ACHN (cell line): ENCODE data around the gene DAB1.

Experiments used
- DNase-seq: peaks from one replicate; pipeline ENCODE4 v3.0.0-alpha.2; 2015
- in situ Hi-C: cut with HindIII; loops from 2 replicates; pipeline ENCODE4 v1.10.0; 2017; ENCODE audit warnings: low sequenced_read_pairs, low pct_ligation_motif_present, low pct_unique_long_range_greater_than_20kb

DAB1 gene

GRCh38 chr1:57421806-57422205 lies 2.1 kb downstream of the DAB1 start:
- DNase-seq = no peak
- in situ Hi-C loops = no loop called here

- DNase-seq = no peak
- in situ Hi-C loops = no loop called here
Measured at GRCh38 chr1:57420981-57421785, 2.7 kb downstream of the DAB1 start.

- DNase-seq = no peak
- in situ Hi-C loops = no loop called here
Measured at GRCh38 chr1:57418971-57419370, 4.9 kb downstream of the DAB1 start.

- DNase-seq = peak; percentile 94
- in situ Hi-C loops = no loop called here
Measured at GRCh38 chr1:57411262-57411661, 12.6 kb downstream of the DAB1 start.

GRCh38 chr1:57410508-57410907 lies 13.4 kb downstream of the DAB1 start:
- DNase-seq = no peak
- in situ Hi-C loops = no loop called here

- in situ Hi-C loops = no loop called here
- DNase-seq = no peak
Measured at GRCh38 chr1:57407928-57408327, 15.9 kb downstream of the DAB1 start.

GRCh38 chr1:57406428-57406970 lies 17.4 kb downstream of the DAB1 start:
- in situ Hi-C loops = no loop called here
- no peak for DNase-seq

GRCh38 chr1:57404884-57405283 lies 19.0 kb downstream of the DAB1 start:
- no peak for DNase-seq
- in situ Hi-C loops = no loop called here

- in situ Hi-C loops = no loop called here
- no peak for DNase-seq
Measured at GRCh38 chr1:57403201-57403600, 20.7 kb downstream of the DAB1 start.

GRCh38 chr1:57401671-57402070 lies 22.2 kb downstream of the DAB1 start:
- DNase-seq = no peak
- in situ Hi-C loops = no loop called here

GRCh38 chr1:57400048-57400447 lies 23.8 kb downstream of the DAB1 start:
- DNase-seq = no peak
- in situ Hi-C loops = no loop called here

GRCh38 chr1:57393058-57393584 lies 30.7 kb downstream of the DAB1 start:
- DNase-seq = no peak
- in situ Hi-C loops = no loop called here

- no peak for DNase-seq
- in situ Hi-C loops = no loop called here
Measured at GRCh38 chr1:57385336-57385735, 38.5 kb downstream of the DAB1 start.

- DNase-seq = no peak
- in situ Hi-C loops = no loop called here
Measured at GRCh38 chr1:57384901-57385300, 39.0 kb downstream of the DAB1 start.

GRCh38 chr1:57384284-57384683 lies 39.6 kb downstream of the DAB1 start:
- in situ Hi-C loops = no loop called here
- no peak for DNase-seq

- no peak for DNase-seq
Measured at GRCh38 chr1:57381871-57382270, 42.0 kb downstream of the DAB1 start.

GRCh38 chr1:57381426-57381825 lies 42.4 kb downstream of the DAB1 start:
- DNase-seq = no peak
- in situ Hi-C loops = no loop called here

More at GRCh38 chr1:57381871-57382270, 42.0 kb downstream of the DAB1 start:
- in situ Hi-C loops = no loop called here

GRCh38 chr1:57380923-57381322 lies 42.9 kb downstream of the DAB1 start:
- DNase-seq = no peak
- in situ Hi-C loops = no loop called here

- in situ Hi-C loops = no loop called here
Measured at GRCh38 chr1:57378534-57378933, 45.3 kb downstream of the DAB1 start.

More at GRCh38 chr1:57378534-57378933, 45.3 kb downstream of the DAB1 start:
- no peak for DNase-seq
